Mammary epithelial cell (primary cell): ENCODE results near the gene EEF1AKMT1.

Experiments used
- CTCF ChIP-seq, 2 donors: IDR thresholded peaks in 1 of 2; conservative IDR thresholded peaks in 1 of 2; 2 replicates each; pipeline ENCODE4 v1.5.1; 2011 to 2012; ENCODE audit warnings: inconsistent platforms in 2 of 2, low read length in 2 of 2, mild to moderate bottlenecking in 2 of 2, control low read depth in 1 of 2, low read depth in 1 of 2; ENCODE audit not compliant: insufficient read depth in 1 of 2; ENCODE audit errors: extremely low read depth in 1 of 2
- EZH2 ChIP-seq: IDR thresholded peaks from 2 replicates; pipeline ENCODE4 v1.6.1; 2012; ENCODE audit warnings: low read length, inconsistent platforms, borderline replicate concordance

- no peak for TF ChIP-seq CTCF (conservative IDR thresholded peaks at IDR 0.05 in 1 of 2, IDR thresholded peaks at IDR 0.05 in 1 of 2; ENCODE audit: extremely low read depth in 1 of 2, insufficient read depth in 1 of 2, low read depth in 1 of 2, low read length in 2 of 2)
- no peak for TF ChIP-seq EZH2
Observed at GRCh38 chr13:20684546-20684945, 89.2 kb downstream of the EEF1AKMT1 start.
